IMR-90 (cell line): Measurements from ENCODE around the gene ALDH1A1. TPM values are rescaled to one million over a fixed set of nuclear protein-coding genes. Genes with fewer than 3 reads are reported as not detected.

Experiments
- ATAC-seq: fragments of 200-7000 bp; cut with Tn5 transposase; 2 replicates; pipeline ENCODE4 v1.9.1; 2020; ENCODE audit warnings: low read depth, mild to moderate bottlenecking, moderate library complexity
- BruUV-seq: library from RNA; stranded (reverse); fragments of 400-500 nt; replicated peaks from 2 replicates; lab custom pipeline; 2021; lab: Mats Ljungman, UMichigan
- CTCF ChIA-PET: fragments of 300-600 bp; formaldehyde crosslinking; extraction: SDS; loops from one replicate; lab custom pipeline; 2021; ENCODE audit warnings: antibody characterized with exemption; lab: Yijun Ruan, JAX
- POLR2A ChIA-PET: fragments of 300-600 bp; sonication (Branson Sonifier 250); formaldehyde crosslinking; loops from one replicate; lab custom pipeline; 2022; ENCODE audit warnings: antibody characterized with exemption; ENCODE audit not compliant: unreplicated experiment; lab: Charles Lee
- DNase-seq: peaks from one replicate; pipeline ENCODE4 v3.0.0; 2013
- H2AFZ ChIP-seq: replicated peaks from 2 replicates; pipeline ENCODE3; 2013; ENCODE audit warnings: low read length, mild to moderate bottlenecking; ENCODE audit not compliant: poor library complexity
- H2AK5ac ChIP-seq: 2 replicates; pipeline ENCODE4 v1.6.1; 2013; ENCODE audit warnings: low read depth, low read length, inconsistent platforms
- H2AK9ac ChIP-seq: replicated peaks from 2 replicates; pipeline ENCODE3; 2013; ENCODE audit warnings: mild to moderate bottlenecking, low read depth, low read length, moderate library complexity; ENCODE audit not compliant: poor library complexity
- H2BK120ac ChIP-seq: 2 replicates; pipeline ENCODE4 v1.6.1; 2013; ENCODE audit warnings: low read depth, low read length, inconsistent platforms
- H2BK15ac ChIP-seq: 3 replicates; pipeline ENCODE4 v1.6.1; 2013; ENCODE audit warnings: low read depth, low read length, inconsistent platforms
- H2BK20ac ChIP-seq: 2 replicates; pipeline ENCODE4 v1.6.1; 2013; ENCODE audit warnings: low read depth, mild to moderate bottlenecking, inconsistent platforms, low read length, moderate library complexity
- H2BK5ac ChIP-seq: 2 replicates; pipeline ENCODE4 v1.6.1; 2013; ENCODE audit warnings: mild to moderate bottlenecking, low read depth, low read length, inconsistent platforms; ENCODE audit not compliant: poor library complexity, severe bottlenecking
- H3K14ac ChIP-seq: replicated peaks from 2 replicates; pipeline ENCODE4 v1.6.1; 2013; ENCODE audit warnings: low read depth, low read length, inconsistent platforms
- H3K18ac ChIP-seq: 2 replicates; pipeline ENCODE4 v1.6.1; 2013; ENCODE audit warnings: low read depth, low read length, control low read depth
- H3K23ac ChIP-seq: 2 replicates; pipeline ENCODE4 v1.6.1; 2013; ENCODE audit warnings: low read depth, low read length, inconsistent platforms
- H3K27ac ChIP-seq: 2 replicates; pipeline ENCODE4 v1.5.1; 2013; ENCODE audit warnings: mild to moderate bottlenecking, control low read depth, low read length; ENCODE audit not compliant: insufficient read depth
- H3K27me3 ChIP-seq: 2 replicates; pipeline ENCODE4 v1.6.1; 2013; ENCODE audit warnings: low read length; ENCODE audit not compliant: control insufficient read depth, insufficient read depth
- H3K36me3 ChIP-seq: 2 replicates; pipeline ENCODE4 v1.6.1; 2013; ENCODE audit warnings: low read length, mixed read lengths; ENCODE audit not compliant: control insufficient read depth, insufficient read depth
- H3K4ac ChIP-seq: 2 replicates; pipeline ENCODE4 v1.6.1; 2013; ENCODE audit warnings: low read depth, low read length, inconsistent platforms
- H3K4me1 ChIP-seq: 2 replicates; pipeline ENCODE4 v1.6.1; 2013; ENCODE audit warnings: low read length, mixed read lengths; ENCODE audit not compliant: control insufficient read depth, insufficient read depth
- H3K4me2 ChIP-seq: 2 replicates; pipeline ENCODE4 v1.6.1; 2013; ENCODE audit warnings: low read depth, mild to moderate bottlenecking, control low read depth, low read length, moderate library complexity
- H3K4me3 ChIP-seq: 2 replicates; pipeline ENCODE4 v1.5.1; 2013; ENCODE audit warnings: low read depth, mild to moderate bottlenecking, control low read depth, low read length, moderate library complexity; ENCODE audit not compliant: insufficient read depth
- H3K56ac ChIP-seq: 2 replicates; pipeline ENCODE4 v1.6.1; 2013; ENCODE audit warnings: low read length, inconsistent platforms; ENCODE audit not compliant: insufficient read depth; ENCODE audit errors: extremely low read depth
- H3K79me1 ChIP-seq, 2 experiments: 2 replicates each; pipeline ENCODE4 v1.6.1; 2013; ENCODE audit warnings: low read length in 2 of 2, inconsistent platforms in 1 of 2, low read depth in 1 of 2
- H3K9ac ChIP-seq: 2 replicates; pipeline ENCODE4 v1.6.1; 2013; ENCODE audit warnings: low read depth, low read length, control low read depth
- H3K9me1 ChIP-seq: 2 replicates; pipeline ENCODE4 v1.6.1; 2013; ENCODE audit warnings: low read length, inconsistent platforms; ENCODE audit not compliant: insufficient read depth
- H3K9me3 ChIP-seq: 2 replicates; pipeline ENCODE4 v1.6.1; 2013; ENCODE audit warnings: low read length; ENCODE audit not compliant: control insufficient read depth, insufficient read depth
- H4K20me1 ChIP-seq: 2 replicates; pipeline ENCODE4 v1.6.1; 2013; ENCODE audit warnings: low read length, inconsistent platforms; ENCODE audit not compliant: insufficient read depth
- H4K5ac ChIP-seq: 2 replicates; pipeline ENCODE4 v1.6.1; 2013; ENCODE audit warnings: mild to moderate bottlenecking, low read depth, low read length, control low read depth
- H4K8ac ChIP-seq, 2 experiments: 2 replicates each; pipeline ENCODE4 v1.6.1; 2013; ENCODE audit warnings: low read depth in 2 of 2, low read length in 2 of 2, control low read depth in 1 of 2, inconsistent platforms in 1 of 2
- H4K91ac ChIP-seq: 2 replicates; pipeline ENCODE4 v1.6.1; 2013; ENCODE audit warnings: low read depth, low read length, inconsistent platforms; ENCODE audit not compliant: insufficient read depth
- CEBPB ChIP-seq: IDR thresholded peaks from 2 replicates; pipeline ENCODE4 v1.6.1; 2012; ENCODE audit warnings: low read depth, low read length, improper control_type of control experiment
- ELK1 ChIP-seq: fragments of 150-350 bp; IDR thresholded peaks from 2 replicates; pipeline ENCODE4 v1.6.1; 2016; ENCODE audit warnings: low read depth, mild to moderate bottlenecking, low read length, moderate library complexity, borderline replicate concordance
- MAFK ChIP-seq: IDR thresholded peaks from 2 replicates; pipeline ENCODE4 v1.6.1; 2012; ENCODE audit warnings: low read depth, low read length, improper control_type of control experiment
- MXI1 ChIP-seq: IDR thresholded peaks from 2 replicates; pipeline ENCODE4 v1.6.1; 2012; ENCODE audit warnings: low read depth, mild to moderate bottlenecking, low read length, moderate library complexity, borderline replicate concordance
- NFE2L2 ChIP-seq: fragments of 150-350 bp; IDR thresholded peaks from 2 replicates; pipeline ENCODE4 v1.6.1; 2016; ENCODE audit warnings: low read depth, mild to moderate bottlenecking, low read length
- RAD21 ChIP-seq: IDR thresholded peaks from 2 replicates; pipeline ENCODE4 v1.6.1; 2012; ENCODE audit warnings: low read length, improper control_type of control experiment
- RFX5 ChIP-seq: IDR thresholded peaks from 2 replicates; pipeline ENCODE4 v1.8.0; 2012; ENCODE audit warnings: low read depth, mild to moderate bottlenecking, low read length, moderate library complexity
- WGBS, 2 experiments: methylation state at CpG; one replicate each; pipeline versions ENCODE4 v1.1.5 to v1.1.7; 2013; ENCODE audit warnings: missing lambda C conversion rate in 2 of 2; ENCODE audit not compliant: insufficient read length in 1 of 2; ENCODE audit errors: extremely low coverage in 2 of 2; 5-methylcytosine and 5-hydroxymethylcytosine counted together
- dilution Hi-C: fragments of 300-500 bp; cut with HindIII; formaldehyde crosslinking; loops from one replicate; pipeline ENCODE4 v1.14.3; 2018; ENCODE audit warnings: low sequenced_read_pairs; ENCODE audit not compliant: unreplicated experiment
- in situ Hi-C: fragments of 300-500 bp; cut with MboI; formaldehyde crosslinking; loops from 3 replicates; pipeline ENCODE4 v1.14.3; 2019; ENCODE audit warnings: low sequenced_read_pairs, inconsistent platforms, mixed read lengths
- intact Hi-C: fragments of 100-400 bp; cut with micrococcal nuclease; formaldehyde crosslinking; loops from 2 replicates; pipeline ENCODE4 v1.10.0; 2022
- polyA plus RNA-seq, 3 experiments: library from polyadenylated mRNA; depleted of rRNA; stranded (reverse); fragments of >200 nt; gene quantifications; 2 replicates each; pipeline ENCODE4 v1.2.3, GENCODE V29; 2012; ENCODE audit warnings: low replicate concordance in 1 of 3
- total RNA-seq: library from RNA; depleted of rRNA; stranded (reverse); fragments of >200 nt; gene quantifications from 2 replicates; pipeline ENCODE4 v1.2.3, GENCODE V29; 2012

ALDH1A1 gene
- total and polyA plus RNA-seq, 2 of the 4 experiments (the other 2 are of a cell fraction): not detected

- H3K27ac ChIP-seq: no peak overlapping the region
- H3K4me2 ChIP-seq: no peak overlapping the region
- dilution Hi-C loops: no loop called here
- H2AFZ ChIP-seq: no peak overlapping the region
- H3K4me1 ChIP-seq: no peaks in the 10 kb centered on the region
- no peaks in the 10 kb centered on the region for H3K36me3 ChIP-seq
- intact Hi-C loops: no loop called here
- TF ChIP-seq MXI1 (no peak), CEBPB (no peak), RFX5 (no peak), MAFK (no peak), ELK1 (no peak), NFE2L2 (no peak), RAD21 (no peak)
- H4K20me1 ChIP-seq: no peaks in the 10 kb centered on the region
- in situ Hi-C loops: no loop called here
- no peak overlapping the region for H2BK20ac ChIP-seq
- H3K79me1 ChIP-seq: no peaks in the 10 kb centered on the region
- ATAC-seq (no peak), DNase-seq (no peak)
- no peak overlapping the region for H3K9ac ChIP-seq
- H2AK5ac ChIP-seq: no peak overlapping the region
- H3K9me1 ChIP-seq: no peaks in the 10 kb centered on the region
- H4K5ac ChIP-seq: no peak overlapping the region
- H3K14ac ChIP-seq: no peak overlapping the region
- H2BK15ac ChIP-seq: no peak overlapping the region
- no peak overlapping the region for H3K4ac ChIP-seq
- no peak overlapping the region for H4K8ac ChIP-seq
- BruUV-seq: no TSS peak
- no peak overlapping the region for H3K18ac ChIP-seq
- ChIA-PET CTCF (no interaction called here), POLR2A (no interaction called here)
- H3K23ac ChIP-seq: no peak overlapping the region
- H2BK120ac ChIP-seq: no peak overlapping the region
- no peak overlapping the region for H3K4me3 ChIP-seq
- no peak overlapping the region for H3K56ac ChIP-seq
- H3K27me3 ChIP-seq: no peaks in the 10 kb centered on the region
- no peak overlapping the region for H2BK5ac ChIP-seq
- H3K9me3 ChIP-seq: no peaks in the 10 kb centered on the region
- WGBS, 2 experiments: no CpG with 5 or more reads among the region's 1 CpG
- H2AK9ac ChIP-seq: no peak overlapping the region
- no peak overlapping the region for H4K91ac ChIP-seq
Observed at GRCh38 chr9:72902268-72902667, 50.6 kb downstream of the ALDH1A1 start.
